Heart left ventricle (tissue), 16 donors: Measurements from ENCODE around the gene KCNJ18. TPM values are rescaled to one million over a fixed set of nuclear protein-coding genes. Genes with fewer than 3 reads are reported as not detected.
A peak's percentile ranks its signal among the peaks of the same experiment; 100 is the strongest.
"Not testable (repeated sequence)": the region's sequence is repeated elsewhere in the genome, so short reads cannot be mapped to it uniquely, and the experiment has no call there.

Experiments
- ATAC-seq, 4 donors: fragments of 200-7000 bp; cut with Tn5 transposase; one replicate each; pipeline ENCODE4 v1.9.1; 2020 to 2022; ENCODE audit warnings: moderate library complexity in 4 of 4, mild to moderate bottlenecking in 3 of 4, moderate number of reproducible peaks in 1 of 4
- DNase-seq, 5 donors: peaks; one replicate each; pipeline ENCODE4 v3.0.0-alpha.2; 2020
- H3K27ac ChIP-seq, 12 donors: fragments of 200-600 bp; sonication (generic) in 4 of 12; one replicate each; pipeline versions ENCODE4 v1.5.0 to v1.8.0; 2016 to 2022; ENCODE audit warnings: mild to moderate bottlenecking in 2 of 12
- H3K27me3 ChIP-seq, 9 donors: fragments of 200-600 bp; sonication (generic) in 2 of 9; one replicate each; pipeline versions ENCODE4 v1.5.1 to v1.8.0; 2016 to 2022; ENCODE audit warnings: mild to moderate bottlenecking in 3 of 9
- H3K36me3 ChIP-seq, 9 donors: fragments of 200-600 bp; sonication (generic) in 2 of 9; one replicate each; pipeline versions ENCODE4 v1.5.0 to v1.8.0; 2018 to 2022; ENCODE audit warnings: mild to moderate bottlenecking in 2 of 9
- H3K4me1 ChIP-seq, 12 donors: fragments of 200-600 bp; sonication (generic) in 4 of 12; one replicate each; pipeline versions ENCODE4 v1.5.0 to v1.8.0; 2016 to 2022; ENCODE audit warnings: mild to moderate bottlenecking in 3 of 12
- H3K4me3 ChIP-seq, 12 donors: fragments of 200-600 bp; sonication (generic) in 4 of 12; one replicate each; pipeline versions ENCODE4 v1.5.0 to v1.8.0; 2017 to 2022; ENCODE audit warnings: mild to moderate bottlenecking in 9 of 12, moderate library complexity in 4 of 12
- H3K9me3 ChIP-seq, 12 donors: fragments of 200-600 bp; sonication (generic) in 4 of 12; one replicate each; pipeline versions ENCODE4 v1.5.0 to v1.8.0; 2016 to 2022; ENCODE audit warnings: mild to moderate bottlenecking in 1 of 12
- CTCF ChIP-seq, 12 donors: fragments of 200-600 bp; sonication (generic) in 4 of 12; IDR thresholded peaks; one replicate each; pipeline versions ENCODE4 v1.5.0 to v1.8.0; 2018 to 2022; ENCODE audit warnings: antibody characterized with exemption in 12 of 12, mild to moderate bottlenecking in 5 of 12
- WGBS, 4 donors: extraction: QIAGEN DNeasy Blood & Tissue Kit in 2 of 4; methylation state at CpG; one replicate each; pipeline versions ENCODE4 v1.1.5 to v1.1.7; 2013 to 2018; 5-methylcytosine and 5-hydroxymethylcytosine counted together
- intact Hi-C, 10 donors: fragments of 100-400 bp; cut with DNase I; formaldehyde crosslinking; loops; one replicate each; pipeline versions ENCODE4 v1.11.1 to v1.14.2; 2022
- polyA plus RNA-seq, 2 donors: library from polyadenylated mRNA; stranded (reverse); fragments of 200-250 nt; gene quantifications; one replicate each; pipeline ENCODE4 v1.2.3, GENCODE V29; 2013
- total RNA-seq, 9 donors: library from RNA; depleted of rRNA in 2 of 9; stranded (reverse); fragments of >200 nt in 2 of 9; fragmentation: NEBNext Ultra II Directional in 3 of 9; extraction: Animal tissue kit (Norgen Biotek cat#: 25700) in 3 of 9; gene quantifications; one replicate each; pipeline versions ENCODE4 v1.1.0 to v1.2.4, GENCODE V29; 2016 to 2023
- donor health status: ischemic (EF 13 %, LVEDD 7.1; RV severe dilation, severe dysfunction).
- donor health status: healthy with polysubstance abuse.
- donor health status: DM: no; HTN: yes; CAD: no.
- donor health status: DM: no; HTN: no; CAD: no.
- donor health status: ischemic (EF 25% LVEDD 6.9; RV normal size, moderate dysfunction).
- donor health status: ischemic (EF 25% LVEDD 5.7; RV mildly dilated, moderate dysfunction).
- donor health status: healthy.
- donor health status: DM: yes; HTN: yes; CAD: no.
- donor health status: ischemic (EF 35%, LVEDD 5.7; RV mildly dilated, moderate dysfunction).
- donor health status: nonischemic (EF 11% LVEDD 7.7; RV severe dilation, severe dysfunction).
- donor health status: DM: yes; HTN: yes; CAD: no.
- donor health status: PGD.
- donor health status: ischemic (EF 29% LVEDD 5.4; RV normal size, mild dysfunction).
- donor health status: nonischemic (EF 23%, LVEDD 6.1; RV moderate dilation, normal function).

KCNJ18 gene
- total and polyA plus RNA-seq, 11 donors = not detected

GRCh38 chr17:21731076-21731475 lies 38.8 kb downstream of the KCNJ18 start:
- H3K9me3 ChIP-seq, H3K36me3 ChIP-seq, DNase-seq, H3K4me3 ChIP-seq, H3K27me3 ChIP-seq, H3K4me1 ChIP-seq, H3K27ac ChIP-seq, intact Hi-C loops, ATAC-seq: not testable (repeated sequence)
- 68 to 80% (median 73%) methylated on average over 5 of the region's 5 CpGs for WGBS, 4 donors

DNA sequence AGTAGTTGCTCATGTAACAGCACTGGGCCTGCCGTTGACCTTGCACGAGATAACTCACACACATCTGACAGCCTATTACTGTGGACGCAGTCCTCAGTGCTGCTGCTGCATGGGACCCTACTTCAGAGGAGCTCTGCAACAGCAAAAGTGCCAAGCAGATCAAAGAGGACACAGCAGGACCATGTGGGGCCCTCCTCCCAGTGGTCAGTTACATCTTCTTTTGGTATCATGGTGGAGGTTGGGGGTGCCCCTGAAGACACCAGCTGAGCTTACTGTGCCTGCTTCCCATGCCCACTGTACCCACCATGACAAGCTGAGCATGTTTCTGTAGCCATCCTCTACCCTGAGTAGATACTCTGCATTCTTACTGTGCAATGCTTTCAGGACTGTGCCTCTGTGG lies 41.6 kb downstream of the KCNJ18 start:
- H3K4me3 ChIP-seq, intact Hi-C loops: not testable (repeated sequence)
- 78 to 88% (median 83%) methylated on average over 3 of the region's 3 CpGs for WGBS, 4 donors

GRCh38 chr17:21735814-21736213 lies 43.5 kb downstream of the KCNJ18 start:
- ATAC-seq = peak in 1 of 4 donors; percentile 40
- TF ChIP-seq CTCF (IDR thresholded peaks at IDR 0.05) = peak in 2 of 12 donors; percentile 8 to 12
- H3K27ac ChIP-seq, H3K4me3 ChIP-seq, DNase-seq, H3K9me3 ChIP-seq, intact Hi-C loops, H3K36me3 ChIP-seq, H3K4me1 ChIP-seq, H3K27me3 ChIP-seq: not testable (repeated sequence)
- 83 to 91% (median 86%) methylated on average over 4 of the region's 4 CpGs for WGBS, 4 donors

More for the DNA sequence above, 41.6 kb downstream of the KCNJ18 start:
- H3K4me1 ChIP-seq, ATAC-seq, H3K27ac ChIP-seq, H3K36me3 ChIP-seq, H3K9me3 ChIP-seq, H3K27me3 ChIP-seq, DNase-seq: not testable (repeated sequence)

- H3K4me1 ChIP-seq, ATAC-seq, H3K4me3 ChIP-seq, H3K36me3 ChIP-seq, intact Hi-C loops, DNase-seq, H3K9me3 ChIP-seq, H3K27me3 ChIP-seq, H3K27ac ChIP-seq: not testable (repeated sequence)
- 71 to 79% (median 76%) methylated on average over 17 to 22 of the region's 23 CpGs for WGBS, 4 donors
Measured at GRCh38 chr17:21737015-21737580, 44.8 kb downstream of the KCNJ18 start.

DNA sequence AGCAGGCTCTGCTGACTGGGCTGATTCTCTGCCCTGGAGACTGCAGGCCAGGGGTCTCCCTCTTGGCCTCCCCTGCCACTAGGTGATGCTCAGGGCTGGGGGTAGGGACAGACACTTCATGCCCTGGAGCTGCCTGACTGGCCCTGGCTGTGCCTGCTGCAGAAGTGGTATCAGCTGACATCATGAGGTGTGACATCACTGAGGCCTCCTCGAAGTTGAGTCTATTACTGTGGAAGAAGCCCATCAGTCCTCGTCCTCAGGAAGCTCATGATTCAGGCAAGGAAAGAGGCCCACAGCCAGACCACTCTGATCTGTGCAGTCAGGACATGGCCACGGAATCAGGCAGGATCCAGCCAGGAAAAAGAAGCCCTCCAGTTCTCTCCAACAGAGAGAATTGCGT lies 45.9 kb downstream of the KCNJ18 start:
- DNase-seq, intact Hi-C loops, ATAC-seq, H3K9me3 ChIP-seq, H3K4me3 ChIP-seq, H3K36me3 ChIP-seq, H3K4me1 ChIP-seq, H3K27ac ChIP-seq, H3K27me3 ChIP-seq: not testable (repeated sequence)
- WGBS, 4 donors = 45 to 77% (median 58%) methylated on average over 2 of the region's 4 CpGs

GRCh38 chr17:21738877-21739474 lies 46.7 kb downstream of the KCNJ18 start:
- WGBS, 4 donors = 74 to 79% (median 77%) methylated on average over 3 to 4 of the region's 8 CpGs; no CpG with 5 or more reads in 1 of the 4 donors
- not testable (repeated sequence) for ATAC-seq

DNA sequence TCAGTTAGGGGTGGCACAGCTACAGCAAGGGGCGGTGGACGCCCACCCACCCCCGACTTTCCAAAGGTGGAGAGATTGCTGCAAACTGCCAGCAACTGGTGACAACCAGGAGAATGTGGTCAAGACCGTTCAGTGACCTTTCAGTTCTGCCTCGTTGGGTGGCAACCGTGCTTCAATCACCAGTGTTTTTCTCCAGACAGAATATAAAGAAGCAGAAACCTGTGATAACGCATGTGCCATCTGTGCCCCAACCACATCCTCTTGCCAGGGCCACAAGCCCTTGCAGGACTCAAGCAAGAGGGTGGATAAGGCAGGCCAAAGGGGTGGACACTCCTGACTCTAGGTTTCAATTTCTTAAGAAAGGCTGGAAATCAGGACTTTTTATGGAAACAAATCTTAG lies 47.2 kb downstream of the KCNJ18 start:
- H3K27ac ChIP-seq, intact Hi-C loops, H3K4me3 ChIP-seq, H3K9me3 ChIP-seq, DNase-seq, H3K36me3 ChIP-seq, H3K27me3 ChIP-seq, H3K4me1 ChIP-seq, ATAC-seq: not testable (repeated sequence)
- 40 to 80% (median 72%) methylated on average over 1 to 4 of the region's 7 CpGs for WGBS, 4 donors

More at GRCh38 chr17:21738877-21739474, 46.7 kb downstream of the KCNJ18 start:
- H3K27ac ChIP-seq, H3K4me3 ChIP-seq, H3K27me3 ChIP-seq, H3K4me1 ChIP-seq, intact Hi-C loops, H3K9me3 ChIP-seq, DNase-seq, H3K36me3 ChIP-seq: not testable (repeated sequence)

GRCh38 chr17:21740836-21741235 lies 48.5 kb downstream of the KCNJ18 start:
- H3K36me3 ChIP-seq, H3K27me3 ChIP-seq, H3K4me1 ChIP-seq, H3K4me3 ChIP-seq, H3K27ac ChIP-seq, H3K9me3 ChIP-seq, DNase-seq, intact Hi-C loops: not testable (repeated sequence)
- ATAC-seq = peak in 3 of 4 donors; percentile 33 to 47 (median 33)
- 50 to 58% methylated on average over 7 of the region's 7 CpGs; no CpG with 5 or more reads in 2 of the 4 donors for WGBS, 4 donors

GRCh38 chr17:21741520-21741919 lies 49.2 kb downstream of the KCNJ18 start:
- H3K4me1 ChIP-seq, H3K27me3 ChIP-seq, intact Hi-C loops, H3K36me3 ChIP-seq, H3K9me3 ChIP-seq, DNase-seq, H3K27ac ChIP-seq, H3K4me3 ChIP-seq: not testable (repeated sequence)
- WGBS, 4 donors = no CpG with 5 or more reads among the region's 6 CpGs
- peak; percentile 40 to 61 (median 48) for ATAC-seq
